ENCODE results near the gene ZIC4.

Gene ZIC4

DNA sequence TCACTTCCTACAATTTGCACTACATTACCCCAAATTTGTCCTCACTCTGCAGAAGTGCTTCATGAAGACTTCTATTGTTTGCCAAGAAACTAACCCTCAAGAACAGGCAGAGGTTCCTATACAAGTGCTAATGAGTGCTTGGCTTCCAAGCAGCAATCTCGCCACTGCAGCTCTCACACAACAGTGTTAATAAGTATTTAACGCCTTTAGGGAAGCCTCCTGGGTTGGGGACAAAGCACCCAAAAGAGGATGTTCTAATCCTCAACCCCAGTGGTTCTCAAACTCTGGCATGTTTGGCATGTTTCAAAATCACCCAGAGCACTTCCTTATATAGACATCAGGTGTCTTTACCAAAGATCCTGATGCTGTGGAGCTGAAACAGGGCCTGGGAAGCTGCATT lies 64.6 kb downstream of the ZIC4 start:
- no peak for DNase-seq

DNA sequence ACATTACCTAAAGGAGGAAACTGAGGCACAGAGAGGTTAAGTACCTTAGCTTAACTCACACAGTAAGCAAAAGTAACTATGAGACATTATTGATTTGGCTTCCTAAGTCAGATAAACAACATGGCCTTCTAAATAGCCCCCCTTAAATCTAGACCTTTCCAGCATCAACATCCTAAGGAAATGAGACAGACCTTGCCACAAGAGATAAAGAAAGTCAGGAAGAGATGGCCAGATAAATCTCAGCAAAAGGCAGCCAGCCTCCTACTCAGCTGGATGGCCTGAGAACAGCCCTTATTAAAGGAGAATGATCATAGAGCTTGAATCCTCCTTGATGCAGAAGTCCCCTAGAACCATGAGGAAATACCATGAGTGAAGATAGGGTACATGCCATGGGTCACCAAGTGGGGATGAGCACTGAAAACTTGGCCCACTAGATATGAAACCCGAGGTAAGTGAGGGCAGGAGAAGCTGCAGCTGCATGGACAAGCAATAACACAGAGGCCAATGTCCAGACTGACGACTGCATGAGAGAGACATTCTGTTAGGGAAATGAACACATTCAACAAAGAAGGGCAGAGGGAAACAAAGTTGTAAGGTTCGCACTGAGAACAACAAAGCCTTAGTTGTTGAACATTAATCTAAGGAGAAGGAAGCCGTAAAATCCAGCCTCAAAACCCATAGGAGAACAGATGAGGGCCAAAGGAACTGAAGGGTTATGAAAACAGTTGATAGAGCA lies 69.6 kb downstream of the ZIC4 start:
- DNase-seq = no peak

All from activated effector memory CD4-positive, alpha-beta T cell treated with Interleukin-2 at 50 U/mL for 16 hours (primary cell).